Endothelial cell of umbilical vein (primary cell): ENCODE measurements around the gene VPS37C. TPM values are rescaled to one million over a fixed set of nuclear protein-coding genes. Genes with fewer than 3 reads are reported as not detected.

Experiments used
- BruUV-seq: library from RNA; stranded (reverse); fragments of 400-500 nt; replicated peaks from 2 replicates; lab custom pipeline; 2021; lab: Mats Ljungman, UMichigan
- CTCF ChIA-PET: fragments of 300-600, 350-600 bp; sonication (Branson Sonifier 250); formaldehyde crosslinking; loops from one replicate; lab custom pipeline; 2021; ENCODE audit warnings: antibody characterized with exemption, inconsistent platforms; lab: Charles Lee
- POLR2A ChIA-PET: fragments of 300-600, 350-600 bp; sonication (Branson Sonifier 250); formaldehyde crosslinking; loops from one replicate; lab custom pipeline; 2021; ENCODE audit warnings: antibody characterized with exemption, inconsistent platforms; lab: Charles Lee
- DNase-seq: peaks from one replicate; pipeline ENCODE4 v3.0.0-alpha.2; 2011; ENCODE audit warnings: low read depth, low spot score
- FAIRE-seq: peaks from 2 replicates; lab custom pipeline; 2011; peaks lifted over from hg19 to GRCh38; lab: Jason Lieb, UNC
- H2AFZ ChIP-seq: 2 replicates; pipeline ENCODE4 v1.6.0; 2012; ENCODE audit warnings: low read depth, low read length, control low read depth, inconsistent platforms
- H3K27ac ChIP-seq: 2 replicates; pipeline ENCODE4 v1.5.1; 2011; ENCODE audit warnings: low read depth, mild to moderate bottlenecking, control low read depth, low read length, moderate library complexity; ENCODE audit not compliant: insufficient read depth
- H3K27me3 ChIP-seq, 2 experiments: 2 replicates each; pipeline versions ENCODE4 v1.6.0 to v1.6.1; 2011; ENCODE audit warnings: low read length in 2 of 2, mixed read lengths in 1 of 2; ENCODE audit not compliant: control insufficient read depth in 2 of 2, insufficient read depth in 2 of 2
- H3K36me3 ChIP-seq, 2 experiments: 2 replicates in 1 of 2; 3 replicates in 1 of 2; pipeline ENCODE4 v1.5.1; 2011; ENCODE audit warnings: low read length in 2 of 2, mild to moderate bottlenecking in 1 of 2, moderate library complexity in 1 of 2; ENCODE audit not compliant: control insufficient read depth in 2 of 2, insufficient read depth in 2 of 2; ENCODE audit errors: extremely low read depth in 1 of 2
- H3K4me1 ChIP-seq: 3 replicates; pipeline ENCODE4 v1.5.1; 2011; ENCODE audit warnings: mild to moderate bottlenecking, low read length; ENCODE audit not compliant: control insufficient read depth, insufficient read depth; ENCODE audit errors: extremely low read depth
- H3K4me2 ChIP-seq: 2 replicates; pipeline ENCODE4 v1.6.1; 2011; ENCODE audit warnings: low read length, control low read depth, mixed read lengths; ENCODE audit not compliant: insufficient read depth
- H3K4me3 ChIP-seq, 3 experiments: fragments of 200-600 bp in 1 of 3; sonication (generic), shearing (Covaris generic) in 1 of 3; replicated peaks in 1 of 3; 2 replicates each; pipeline ENCODE4 v1.5.1; 2011 to 2016; ENCODE audit warnings: control low read depth in 3 of 3, low read length in 3 of 3, mild to moderate bottlenecking in 2 of 3, inconsistent platforms in 1 of 3, low read depth in 1 of 3, moderate library complexity in 1 of 3; ENCODE audit not compliant: insufficient read depth in 1 of 3
- H3K79me2 ChIP-seq: 2 replicates; pipeline ENCODE4 v1.6.0; 2012; ENCODE audit warnings: low read length, inconsistent platforms; ENCODE audit not compliant: control insufficient read depth, insufficient read depth
- H3K9ac ChIP-seq: replicated peaks from 2 replicates; pipeline ENCODE3; 2011; ENCODE audit warnings: low read length, control low read depth; ENCODE audit not compliant: insufficient read depth; ENCODE audit errors: extremely low read depth
- H3K9me1 ChIP-seq: replicated peaks from 3 replicates; pipeline ENCODE4 v1.6.0; 2011; ENCODE audit warnings: mild to moderate bottlenecking, low read length; ENCODE audit not compliant: control insufficient read depth, insufficient read depth; ENCODE audit errors: extremely low read depth
- H3K9me3 ChIP-seq: replicated peaks from 2 replicates; pipeline ENCODE4 v1.5.1; 2012; ENCODE audit warnings: low read length, inconsistent platforms; ENCODE audit not compliant: control insufficient read depth, insufficient read depth
- H4K20me1 ChIP-seq: replicated peaks from 2 replicates; pipeline ENCODE3; 2011; ENCODE audit warnings: mild to moderate bottlenecking, low read length; ENCODE audit not compliant: control insufficient read depth, insufficient read depth; ENCODE audit errors: extremely low read depth
- CTCF ChIP-seq, 2 donors: IDR thresholded peaks; 1 replicate in 1 of 2; 2 replicates in 1 of 2; pipeline ENCODE4 v1.5.1; 2011; ENCODE audit warnings: low read length in 2 of 2, mild to moderate bottlenecking in 2 of 2, moderate library complexity in 2 of 2, control low read depth in 1 of 2, inconsistent platforms in 1 of 2, low read depth in 1 of 2; ENCODE audit not compliant: insufficient read depth in 1 of 2; ENCODE audit errors: extremely low read depth in 1 of 2
- EZH2 ChIP-seq: IDR thresholded peaks from 2 replicates; pipeline ENCODE4 v1.6.1; 2012; ENCODE audit warnings: borderline replicate concordance, low read depth, mild to moderate bottlenecking, moderate library complexity, low read length, inconsistent platforms; ENCODE audit not compliant: severe bottlenecking
- FOS ChIP-seq: IDR thresholded peaks from 2 replicates; pipeline ENCODE4 v1.6.1; 2011; ENCODE audit warnings: mild to moderate bottlenecking, low read length, moderate library complexity, borderline replicate concordance; ENCODE audit not compliant: insufficient read depth
- JUN ChIP-seq: IDR thresholded peaks from 2 replicates; pipeline ENCODE4 v1.6.1; 2011; ENCODE audit warnings: borderline replicate concordance, low read depth; ENCODE audit not compliant: insufficient read length, insufficient read depth
- MAX ChIP-seq: IDR thresholded peaks from 2 replicates; pipeline ENCODE4 v1.6.1; 2011; ENCODE audit not compliant: insufficient read depth, insufficient read length
- MYC ChIP-seq: IDR thresholded peaks from one replicate; pipeline ENCODE4 v1.6.1; 2011; ENCODE audit warnings: mild to moderate bottlenecking, low read depth, low read length
- POLR2A ChIP-seq: IDR thresholded peaks from 2 replicates; pipeline ENCODE4 v1.6.1; 2012; ENCODE audit warnings: low read depth, mild to moderate bottlenecking, control low read depth, low read length
- POLR2AphosphoS5 ChIP-seq: IDR thresholded peaks from 2 replicates; pipeline ENCODE4 v1.6.1; 2012; ENCODE audit warnings: low read depth, mild to moderate bottlenecking, control low read depth, low read length, moderate library complexity; ENCODE audit not compliant: insufficient read depth
- dilution Hi-C: fragments of 300-500 bp; cut with MboI; formaldehyde crosslinking; loops from one replicate; pipeline ENCODE4 v1.15.0; 2019; ENCODE audit warnings: low sequenced_read_pairs; ENCODE audit not compliant: extremely low pct_ligation_motif_present
- intact Hi-C: fragments of 100-400 bp; cut with micrococcal nuclease; formaldehyde crosslinking; loops from one replicate; pipeline ENCODE4 v1.10.0; 2022
- polyA plus RNA-seq, 4 experiments: library from polyadenylated mRNA; depleted of rRNA in 3 of 4; stranded (reverse) in 3 of 4; unstranded in 1 of 4; fragments of >200 nt; gene quantifications; 2 replicates each; pipeline versions ENCODE4 v1.2.1 to v1.2.3, GENCODE V29; 2011 to 2012; ENCODE audit warnings: missing spikeins in 1 of 4
- total RNA-seq: library from RNA; stranded (reverse); gene quantifications from 2 replicates; pipeline ENCODE4 v1.2.3, GENCODE V29; 2021

Gene VPS37C
- total and polyA plus RNA-seq, 2 donors (not counting 3 experiments of a cell fraction or from before 2014, with no cell fraction given) = 17.7 to 23.4 TPM

GRCh38 chr11:61080526-61080925 lies 80.7 kb downstream of the VPS37C start:
- Histone ChIP-seq H4K20me1 (no peaks in the 10 kb centered on the region), H2AFZ (no peak overlapping the region), H3K27ac (no peak overlapping the region), H3K9me1 (no peaks in the 10 kb centered on the region), H3K36me3 (no peaks in the 10 kb centered on the region), H3K4me2 (no peak overlapping the region), H3K79me2 (no peaks in the 10 kb centered on the region), H3K9me3 (no peaks in the 10 kb centered on the region), H3K9ac (no peak overlapping the region), H3K4me3 (no peak overlapping the region), H3K4me1 (no peaks in the 10 kb centered on the region), H3K27me3 (peaks cover 5 to 12% of the 10 kb centered on the region in 2 experiments)
- intact Hi-C loops = no loop called here
- TF ChIP-seq POLR2A = no peak
- no peak for TF ChIP-seq MAX
- no peak for TF ChIP-seq MYC
- no peak for TF ChIP-seq POLR2AphosphoS5
- no peak for TF ChIP-seq EZH2
- no peak for TF ChIP-seq JUN
- TF ChIP-seq FOS = no peak
- no peak for TF ChIP-seq CTCF (IDR thresholded peaks at IDR 0.05; ENCODE audit: extremely low read depth in 1 of 2, insufficient read depth in 1 of 2, low read depth in 1 of 2, low read length in 2 of 2)
- BruUV-seq = no TSS peak
- ChIA-PET CTCF (interaction anchor here (1.3 kb wide), 1 partner anchor 9 kb away, joined by 3 read pairs; no protein-coding TSS in a partner anchor), POLR2A (no interaction called here)
- no peak for FAIRE-seq
- DNase-seq = no peak
- dilution Hi-C loops = no loop called here

Other genes with a start within 250 kb of the VPS37C start
- 172 and 192 TPM in 2 replicates for gene TMEM109, start 247.3 kb downstream of the VPS37C start, total RNA-seq
- 141 and 143 TPM in 2 replicates for gene TMEM109, start 247.3 kb downstream of the VPS37C start, polyA plus RNA-seq
- gene TMEM132A, start 237.0 kb downstream of the VPS37C start, total RNA-seq = 106 and 120 TPM in 2 replicates
- 74.3 and 97.9 TPM in 2 replicates for gene TMEM132A, start 237.0 kb downstream of the VPS37C start, polyA plus RNA-seq
- gene SLC15A3, start 209.2 kb downstream of the VPS37C start, total RNA-seq = 1.7 and 4.4 TPM in 2 replicates
- 3.3 TPM in 2 replicates for gene SLC15A3, start 209.2 kb downstream of the VPS37C start, polyA plus RNA-seq
- not detected in 2 replicates for gene CD6, start 189.7 kb downstream of the VPS37C start, total RNA-seq
- gene CD6, start 189.7 kb downstream of the VPS37C start, polyA plus RNA-seq = not detected in 2 replicates
- not detected in 2 replicates for gene CD5, start 58.9 kb downstream of the VPS37C start, total RNA-seq
- not detected in 2 replicates for gene CD5, start 58.9 kb downstream of the VPS37C start, polyA plus RNA-seq
- not detected in 2 replicates for gene PGA3, start 42.1 kb upstream of the VPS37C start, total RNA-seq
- gene PGA3, start 42.1 kb upstream of the VPS37C start, polyA plus RNA-seq = not detected in 2 replicates
- not detected in 2 replicates for gene PGA4, start 60.9 kb upstream of the VPS37C start, total RNA-seq
- gene PGA4, start 60.9 kb upstream of the VPS37C start, polyA plus RNA-seq = 0.15 TPM in 1 of 2 replicates, not detected in the other
- not detected in 2 replicates for gene PGA5, start 79.7 kb upstream of the VPS37C start, total RNA-seq
- not detected in 2 replicates for gene PGA5, start 79.7 kb upstream of the VPS37C start, polyA plus RNA-seq
- gene VWCE, start 133.9 kb upstream of the VPS37C start, total RNA-seq = 14.4 and 14.8 TPM in 2 replicates
- 6.5 and 7.8 TPM in 2 replicates for gene VWCE, start 133.9 kb upstream of the VPS37C start, polyA plus RNA-seq
- 229 TPM in 2 replicates for gene DDB1, start 171.7 kb upstream of the VPS37C start, total RNA-seq
- 196 and 230 TPM in 2 replicates for gene DDB1, start 171.7 kb upstream of the VPS37C start, polyA plus RNA-seq
- gene TKFC, start 171.8 kb upstream of the VPS37C start, total RNA-seq = 28.6 and 30.8 TPM in 2 replicates
- 31.7 and 34.0 TPM in 2 replicates for gene TKFC, start 171.8 kb upstream of the VPS37C start, polyA plus RNA-seq
- gene CYB561A3, start 200.5 kb upstream of the VPS37C start, total RNA-seq = 41.6 and 44.0 TPM in 2 replicates
- gene CYB561A3, start 200.5 kb upstream of the VPS37C start, polyA plus RNA-seq = 102 and 103 TPM in 2 replicates
- 37.9 and 43.6 TPM in 2 replicates for gene TMEM138, start 200.9 kb upstream of the VPS37C start, total RNA-seq
- gene TMEM138, start 200.9 kb upstream of the VPS37C start, polyA plus RNA-seq = 60.0 and 85.1 TPM in 2 replicates
- gene TMEM216, start 231.2 kb upstream of the VPS37C start, total RNA-seq = 9.8 and 10.6 TPM in 2 replicates
- 38.8 and 39.8 TPM in 2 replicates for gene TMEM216, start 231.2 kb upstream of the VPS37C start, polyA plus RNA-seq